ENCODE data around the gene MRGPRE.

DNA sequence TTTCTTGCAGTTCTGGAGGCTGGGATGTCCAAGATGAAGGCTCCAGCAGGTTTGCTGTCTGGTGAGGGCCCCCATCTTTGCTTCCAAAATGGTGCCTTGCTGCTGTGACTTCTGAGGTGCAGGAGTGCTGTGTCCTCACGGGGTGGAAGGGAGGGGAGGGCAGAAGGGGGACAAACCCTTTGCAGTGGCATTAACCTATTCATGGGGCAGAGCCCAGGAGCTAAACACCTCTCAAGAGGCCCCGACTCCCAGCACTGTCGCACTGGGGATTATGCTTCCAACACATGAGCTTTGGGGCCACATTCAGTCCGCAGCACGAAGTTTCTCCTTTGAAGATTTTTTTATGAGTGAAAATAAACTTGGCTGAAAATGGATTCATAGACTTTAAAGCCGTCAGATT, 41.6 kb downstream of the MRGPRE start:
- TF ChIP-seq CTCF (conservative IDR thresholded peaks at IDR 0.05; ENCODE audit: low read depth, low read length) (no peak), EZH2 (IDR thresholded peaks at IDR 0.05; ENCODE audit: low read length, unreplicated experiment) (no peak)
